ENCODE measurements around the gene NKAIN4. TPM values are rescaled to one million over a fixed set of nuclear protein-coding genes. Genes with fewer than 3 reads are reported as not detected.

The NKAIN4 gene
- total and polyA plus RNA-seq, 12 donors, result 0.15 to 2.8 (median 0.36) TPM; not detected in 6

- Histone ChIP-seq H3K27me3 (no peaks in the 10 kb centered on the region), H3K9me3 (replicated peaks in 1 of 3) (no peaks in the 10 kb centered on the region), H3K27ac (no peak overlapping the region), H3K4me3 (no peak overlapping the region), H3K36me3 (replicated peaks in 1 of 2) (no peaks in the 10 kb centered on the region), H3K4me1 (replicated peaks in 1 of 2) (peaks cover 0 to 5% of the 10 kb centered on the region in 2 donors)
- no peak for TF ChIP-seq POLR2A (IDR thresholded peaks at IDR 0.05)
- TF ChIP-seq, protein P1, sequence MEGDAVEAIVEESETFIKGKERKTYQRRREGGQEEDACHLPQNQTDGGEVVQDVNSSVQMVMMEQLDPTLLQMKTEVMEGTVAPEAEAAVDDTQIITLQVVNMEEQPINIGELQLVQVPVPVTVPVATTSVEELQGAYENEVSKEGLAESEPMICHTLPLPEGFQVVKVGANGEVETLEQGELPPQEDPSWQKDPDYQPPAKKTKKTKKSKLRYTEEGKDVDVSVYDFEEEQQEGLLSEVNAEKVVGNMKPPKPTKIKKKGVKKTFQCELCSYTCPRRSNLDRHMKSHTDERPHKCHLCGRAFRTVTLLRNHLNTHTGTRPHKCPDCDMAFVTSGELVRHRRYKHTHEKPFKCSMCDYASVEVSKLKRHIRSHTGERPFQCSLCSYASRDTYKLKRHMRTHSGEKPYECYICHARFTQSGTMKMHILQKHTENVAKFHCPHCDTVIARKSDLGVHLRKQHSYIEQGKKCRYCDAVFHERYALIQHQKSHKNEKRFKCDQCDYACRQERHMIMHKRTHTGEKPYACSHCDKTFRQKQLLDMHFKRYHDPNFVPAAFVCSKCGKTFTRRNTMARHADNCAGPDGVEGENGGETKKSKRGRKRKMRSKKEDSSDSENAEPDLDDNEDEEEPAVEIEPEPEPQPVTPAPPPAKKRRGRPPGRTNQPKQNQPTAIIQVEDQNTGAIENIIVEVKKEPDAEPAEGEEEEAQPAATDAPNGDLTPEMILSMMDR (IDR thresholded peaks at IDR 0.05), result no peak
- no peak for DNase-seq
- 30 to 39% (median 36%) methylated on average over 7 of the region's 7 CpGs for WGBS, 4 donors
- intact Hi-C loops (cut with DNase I), result no loop called here
Observed at GRCh38 chr20:63225082-63225454, 29.2 kb downstream of the NKAIN4 start.

- H3K27me3 ChIP-seq, result no peaks in the 10 kb centered on the region
- H3K4me1 ChIP-seq (replicated peaks in 1 of 2), result peaks cover 0 to 5% of the 10 kb centered on the region in 2 donors
- no peaks in the 10 kb centered on the region for H3K9me3 ChIP-seq (replicated peaks in 1 of 3)
- H3K36me3 ChIP-seq (replicated peaks in 1 of 2), result no peaks in the 10 kb centered on the region
- intact Hi-C loops (cut with DNase I), result no loop called here
- peak; percentile 32 to 73 (median 61) for DNase-seq
- no peak overlapping the region for H3K4me3 ChIP-seq
- 30 to 72% (median 45%) methylated on average over 4 to 16 of the region's 16 CpGs for WGBS, 4 donors
- no peak overlapping the region for H3K27ac ChIP-seq
- TF ChIP-seq POLR2A (IDR thresholded peaks at IDR 0.05), result no peak
- TF ChIP-seq, protein P1 (IDR thresholded peaks at IDR 0.05), result peak in 2 of 6 experiments; percentile 8 to 14
Observed at GRCh38 chr20:63224412-63225081, 29.7 kb downstream of the NKAIN4 start.

DNA sequence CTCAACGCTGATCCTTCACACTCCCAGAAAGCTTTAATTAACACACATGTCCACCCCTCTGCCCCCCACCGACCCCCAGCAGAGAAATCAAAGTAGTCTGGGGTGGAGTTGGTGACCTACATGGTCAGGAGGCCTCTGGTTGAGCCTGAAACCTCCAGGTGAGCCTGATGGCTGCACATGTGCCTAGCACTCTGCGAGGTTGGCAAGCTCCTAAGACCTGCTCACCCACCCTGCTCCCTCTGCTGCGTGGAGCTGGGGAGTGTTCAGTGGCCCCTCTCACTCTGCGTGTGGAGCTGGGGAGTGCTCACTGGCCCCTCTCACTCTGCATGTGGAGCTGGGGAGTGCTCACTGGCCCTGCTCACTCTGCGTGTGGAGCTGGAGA is 30.4 kb downstream of the NKAIN4 start:
- no peak for TF ChIP-seq POLR2A (IDR thresholded peaks at IDR 0.05)
- TF ChIP-seq, protein P1 (IDR thresholded peaks at IDR 0.05), result no peak
- Histone ChIP-seq H3K4me3 (no peak overlapping the region), H3K4me1 (replicated peaks in 1 of 2) (peaks cover 0 to 5% of the 10 kb centered on the region in 2 donors), H3K27me3 (no peaks in the 10 kb centered on the region), H3K9me3 (replicated peaks in 1 of 3) (no peaks in the 10 kb centered on the region), H3K36me3 (replicated peaks in 1 of 2) (no peaks in the 10 kb centered on the region), H3K27ac (no peak overlapping the region)
- WGBS, 4 donors, result 60 to 81% (median 74%) methylated on average over 3 to 6 of the region's 6 CpGs
- intact Hi-C loops (cut with DNase I), result no loop called here
- DNase-seq, result no peak

- WGBS, 4 donors, result 32 to 45% (median 40%) methylated on average over 8 to 12 of the region's 12 CpGs
Observed at GRCh38 chr20:63223121-63223825, 31.0 kb downstream of the NKAIN4 start.

More at GRCh38 chr20:63223121-63223825, 31.0 kb downstream of the NKAIN4 start:
- Histone ChIP-seq H3K27ac (no peak overlapping the region), H3K36me3 (replicated peaks in 1 of 2) (no peaks in the 10 kb centered on the region), H3K27me3 (no peaks in the 10 kb centered on the region), H3K4me1 (replicated peaks in 1 of 2) (peaks cover 0 to 5% of the 10 kb centered on the region in 2 donors), H3K9me3 (replicated peaks in 1 of 3) (no peaks in the 10 kb centered on the region), H3K4me3 (no peak overlapping the region)
- peak in 5 of 7 donors; percentile 35 to 56 (median 49) for DNase-seq
- TF ChIP-seq, protein P1 (IDR thresholded peaks at IDR 0.05), result peak; percentile 45 to 68 (median 56)
- TF ChIP-seq POLR2A (IDR thresholded peaks at IDR 0.05), result no peak
- intact Hi-C loops (cut with DNase I), result no loop called here

All from adrenal gland (tissue), 12 donors.